Esophagus squamous epithelium (tissue), 5 donors: Measurements from ENCODE around the gene MLH3. TPM values are rescaled to one million over a fixed set of nuclear protein-coding genes. Genes with fewer than 3 reads are reported as not detected.

Experiments
- DNase-seq: peaks from one replicate; lab custom pipeline; 2025; lab: John Stamatoyannopoulos, UW
- H3K27ac ChIP-seq, 4 donors: fragments of 200-600 bp; sonication (generic); one replicate each; pipeline ENCODE4 v1.5.1; 2016 to 2019; ENCODE audit warnings: mild to moderate bottlenecking in 1 of 4
- H3K27me3 ChIP-seq, 4 donors: fragments of 200-600 bp; sonication (generic); 1 replicate in 3 of 4; 2 replicates in 1 of 4; pipeline versions ENCODE4 v1.5.1 to v1.6.0; 2017 to 2021; ENCODE audit warnings: antibody characterized with exemption in 1 of 4
- H3K36me3 ChIP-seq, 3 donors: fragments of 200-600 bp; sonication (generic); one replicate each; pipeline ENCODE4 v1.5.1; 2016 to 2019
- H3K4me1 ChIP-seq, 3 donors: fragments of 200-600 bp; sonication (generic); one replicate each; pipeline ENCODE4 v1.5.1; 2017 to 2019
- H3K4me3 ChIP-seq, 4 donors: fragments of 200-600 bp; sonication (generic); 1 replicate in 3 of 4; 2 replicates in 1 of 4; pipeline ENCODE4 v1.5.1; 2016 to 2019; ENCODE audit warnings: mild to moderate bottlenecking in 2 of 4, moderate library complexity in 1 of 4
- H3K9me3 ChIP-seq, 3 donors: fragments of 200-600 bp; sonication (generic); one replicate each; pipeline ENCODE4 v1.5.1; 2016 to 2019
- CTCF ChIP-seq, 6 experiments: fragments of 450-650 bp in 4 of 6; fragments of 200-600 bp in 2 of 6; sonication (generic) in 2 of 6; IDR thresholded peaks; one replicate each; pipeline ENCODE4 v1.5.1; 2016 to 2019; ENCODE audit warnings: antibody characterized with exemption in 6 of 6, mild to moderate bottlenecking in 4 of 6, moderate library complexity in 4 of 6
- POLR2A ChIP-seq, 4 donors: fragments of 450-650 bp; IDR thresholded peaks; one replicate each; pipeline ENCODE4 v1.6.1; 2017; ENCODE audit warnings: antibody characterized with exemption in 4 of 4, mild to moderate bottlenecking in 4 of 4, moderate library complexity in 3 of 4
- WGBS, 2 donors: methylation state at CpG; one replicate each; pipeline ENCODE4 v1.1.5; 2018; 5-methylcytosine and 5-hydroxymethylcytosine counted together
- intact Hi-C: fragments of 100-400 bp; cut with DNase I; formaldehyde crosslinking; loops from one replicate; pipeline ENCODE4 v1.15.0; 2022
- total RNA-seq, 4 donors: library from RNA; depleted of rRNA; stranded (reverse); fragments of >200 nt; gene quantifications; one replicate each; pipeline ENCODE4 v1.1.0, GENCODE V29; 2016
- donor health status: DM: yes; HTN: yes; CAD: no.

Gene MLH3
- total RNA-seq, 4 donors from 2014 or later, result 8.4 to 39.7 (median 11.0) TPM

- Histone ChIP-seq H3K9me3 (no peaks in the 10 kb centered on the region), H3K4me3 (no peak overlapping the region), H3K27ac (no peak overlapping the region), H3K4me1 (peaks cover 11 to 44% (median 19%) of the 10 kb centered on the region in 3 donors), H3K27me3 (no peaks in the 10 kb centered on the region), H3K36me3 (peaks cover 0 to 88% (median 18%) of the 10 kb centered on the region in 3 donors)
- no peak for DNase-seq
- intact Hi-C loops, result loop anchor here (10.0 kb wide), 1 partner anchor 76 kb away; no protein-coding TSS in a partner anchor
- 63 to 71% methylated on average over 4 of the region's 4 CpGs for WGBS, 2 donors
- no peak for TF ChIP-seq POLR2A (IDR thresholded peaks at IDR 0.05)
- no peak for TF ChIP-seq CTCF (IDR thresholded peaks at IDR 0.05)
These were observed 42.1 kb downstream of the MLH3 start for GRCh38 chr14:75009176-75009575.

GRCh38 chr14:75005357-75005756 lies 45.9 kb downstream of the MLH3 start:
- whole genome bisulfite sequencing, 2 donors, result 66 to 68% methylated on average over 3 of the region's 3 CpGs
- peaks cover 21 to 45% (median 21%) of the 10 kb centered on the region in 3 donors for H3K4me1 ChIP-seq
- no peak for DNase-seq

GRCh38 chr14:75003250-75004027 lies 47.8 kb downstream of the MLH3 start:
- H3K36me3 ChIP-seq, result peaks cover 0 to 38% (median 13%) of the 10 kb centered on the region in 3 donors
- intact Hi-C loops, result loop anchor here (10.0 kb wide), 1 partner anchor 81 kb away; no protein-coding TSS in a partner anchor
- 15 to 18% methylated on average over 5 to 9 of the region's 18 CpGs for WGBS, 2 donors
- H3K27ac ChIP-seq, result peak overlapping the region; percentile 81 to 94 (median 90)
- H3K4me3 ChIP-seq, result peak overlapping the region; percentile 65 to 97 (median 80)
- H3K27me3 ChIP-seq, result no peaks in the 10 kb centered on the region
- peaks cover 21 to 36% (median 21%) of the 10 kb centered on the region in 3 donors for H3K4me1 ChIP-seq
- no peak for DNase-seq
- no peaks in the 10 kb centered on the region for H3K9me3 ChIP-seq
- TF ChIP-seq POLR2A (IDR thresholded peaks at IDR 0.05) (no peak), CTCF (IDR thresholded peaks at IDR 0.05) (no peak)

More at GRCh38 chr14:75005357-75005756, 45.9 kb downstream of the MLH3 start:
- Histone ChIP-seq H3K9me3 (no peaks in the 10 kb centered on the region), H3K4me3 (no peak overlapping the region), H3K27me3 (no peaks in the 10 kb centered on the region), H3K36me3 (peaks cover 0 to 57% (median 18%) of the 10 kb centered on the region in 3 donors), H3K27ac (peak overlapping the region in 1 of 4 donors; percentile 5)
- TF ChIP-seq POLR2A (IDR thresholded peaks at IDR 0.05) (no peak), CTCF (IDR thresholded peaks at IDR 0.05) (no peak)
- intact Hi-C loops, result loop anchor here (10.0 kb wide), 1 partner anchor 79 kb away; no protein-coding TSS in a partner anchor

- intact Hi-C loops, result loop anchor here (10.0 kb wide), 1 partner anchor 82 kb away; no protein-coding TSS in a partner anchor
- Histone ChIP-seq H3K27me3 (no peaks in the 10 kb centered on the region), H3K27ac (peak within 1 kb of the TSS; percentile 81 to 94 (median 90)), H3K36me3 (peaks cover 0 to 30% (median 13%) of the 10 kb centered on the region in 3 donors), H3K4me1 (peaks cover 21 to 36% (median 21%) of the 10 kb centered on the region in 3 donors), H3K9me3 (no peaks in the 10 kb centered on the region), H3K4me3 (peak within 1 kb of the TSS; percentile 65 to 97 (median 80))
- TF ChIP-seq POLR2A (IDR thresholded peaks at IDR 0.05) (peak in 1 of 4 donors; percentile 54), CTCF (IDR thresholded peaks at IDR 0.05) (peak in 4 of 6 experiments; percentile 8 to 48 (median 38))
- peak; percentile 90 for DNase-seq
- 0 to 1% methylated on average over 2 to 29 of the region's 66 CpGs for WGBS, 2 donors
These were observed 48.6 kb downstream of the MLH3 start, which contains the start of gene EIF2B2 for GRCh38 chr14:75002392-75003249. TSS of gene EIF2B2 (plus strand) at chr14:75002921. CDS start at chr14:75002991, 70 bp downstream.
